ENCODE data around the gene CD27.
"Not testable (repeated sequence)": the region's sequence is repeated elsewhere in the genome, so short reads cannot be mapped to it uniquely, and the experiment has no call there.

Gene CD27

DNA sequence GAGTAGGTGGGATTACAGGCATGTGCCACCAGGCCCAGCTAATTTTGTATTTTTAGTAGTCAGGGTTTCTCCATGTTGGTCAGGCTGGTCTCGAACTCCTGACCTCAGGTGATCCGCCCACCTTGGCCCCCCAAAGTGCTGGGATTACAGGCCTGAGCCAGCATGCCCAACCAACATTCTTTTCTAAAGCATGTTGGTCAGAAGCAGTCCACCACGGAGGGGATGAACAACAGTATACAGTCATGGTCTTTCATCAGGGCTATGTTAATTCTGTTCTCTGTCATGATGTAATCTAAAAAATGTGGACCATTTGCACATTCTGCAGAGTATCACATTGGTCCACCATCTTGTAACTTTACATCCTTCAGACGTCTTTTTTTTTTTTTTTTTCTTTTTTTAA lies 44.7 kb downstream of the CD27 start:
- no peak for DNase-seq

DNA sequence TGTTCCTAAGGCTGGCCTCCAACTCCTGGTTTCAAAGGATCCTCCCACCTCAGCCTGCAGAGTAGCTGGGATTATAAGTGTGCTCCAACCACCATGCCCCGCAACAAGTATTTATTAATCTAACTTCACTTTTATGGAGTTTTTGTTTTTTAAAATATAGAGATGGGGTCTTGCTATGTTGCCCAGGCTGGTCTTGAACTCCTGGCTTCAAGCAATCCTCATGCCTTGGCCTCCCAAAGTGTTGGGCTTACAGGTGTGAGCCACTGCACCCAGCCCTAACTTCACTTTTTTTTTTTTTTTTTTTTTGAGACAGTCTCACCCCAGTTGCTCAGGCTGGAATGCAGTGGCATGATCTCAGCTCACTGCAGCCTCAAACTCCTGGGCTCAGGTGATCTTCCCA lies 45.9 kb downstream of the CD27 start:
- not testable (repeated sequence) for DNase-seq

DNA sequence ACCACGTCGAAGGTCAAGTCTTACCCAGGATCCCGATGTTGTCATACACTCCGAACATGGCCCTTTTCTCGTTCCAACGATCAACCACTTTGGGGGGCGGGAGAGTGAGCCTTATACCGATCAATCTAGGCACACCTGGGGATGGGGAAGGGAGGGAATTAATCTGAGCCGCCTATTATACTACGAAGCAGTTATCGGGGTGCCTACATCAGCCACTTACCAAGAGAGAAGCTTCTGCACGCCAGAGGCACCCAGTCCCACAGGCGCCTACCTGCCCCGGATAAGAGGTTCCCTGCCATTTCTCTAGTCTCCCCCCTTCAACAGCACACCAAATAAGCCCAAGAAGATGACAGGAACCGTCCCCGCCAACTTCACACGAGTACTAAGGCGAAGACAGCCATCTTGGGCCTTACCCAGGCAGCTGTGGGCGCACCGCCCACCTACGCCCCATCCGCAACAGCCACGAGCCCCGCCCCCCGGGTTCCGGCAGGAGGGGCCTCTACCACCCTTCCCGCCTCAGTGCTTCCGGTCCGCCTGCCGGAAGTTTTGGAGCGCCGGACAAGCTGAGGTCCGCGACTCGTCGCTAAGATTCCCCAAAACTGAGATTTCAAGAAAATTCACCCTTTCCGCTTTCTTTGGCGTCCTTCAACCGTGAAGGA lies 48.2 kb downstream of the CD27 start, which contains the start of gene MRPL51:
Gene MRPL51 (minus strand): TSS at position 425 of the 659 bp plus-strand sequence. CDS start 126 bp downstream, at position 299.
- peak; percentile 96 for DNase-seq

DNA sequence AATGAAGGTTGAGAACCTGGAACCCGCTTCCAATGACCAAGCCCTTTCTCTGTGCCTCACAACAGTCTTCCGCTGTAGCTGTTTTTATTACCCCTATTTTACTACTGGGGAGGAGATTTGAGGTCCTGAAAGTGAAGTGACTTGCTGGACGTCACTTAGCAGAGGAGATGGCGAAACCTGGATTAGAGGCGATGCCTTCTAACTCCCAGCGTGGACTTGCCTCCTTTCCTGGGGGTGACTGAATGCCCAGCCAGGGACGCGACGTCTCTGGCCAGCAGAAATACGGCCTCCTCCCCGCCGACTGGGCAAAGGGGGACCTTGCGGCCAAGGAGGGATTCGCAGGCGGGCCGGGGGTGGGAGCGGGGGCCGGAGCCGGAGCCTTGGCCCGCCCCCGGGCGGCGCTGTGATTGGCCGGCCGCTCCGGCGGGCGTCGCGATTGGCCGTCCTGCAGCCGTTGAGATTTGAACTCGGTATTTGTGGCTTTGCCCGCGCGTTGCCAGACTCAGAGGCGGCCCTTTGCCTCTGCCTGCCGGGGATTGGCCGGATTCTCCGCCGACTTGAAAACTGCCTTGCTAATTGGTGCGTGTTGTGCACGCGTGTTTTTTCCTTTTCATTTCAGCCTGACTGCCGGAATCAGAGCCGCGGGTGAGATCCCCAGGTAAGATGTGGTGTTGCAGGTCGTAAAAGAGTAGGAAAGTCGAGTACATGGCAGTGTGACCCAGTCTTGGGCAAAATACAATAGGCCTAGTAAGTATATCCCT lies 48.9 kb downstream of the CD27 start, which contains the start of gene NCAPD2:
Gene NCAPD2 (plus strand): TSS at position 606 of the 761 bp plus-strand sequence. CDS start 997 bp downstream, outside the sequence.
- peak; percentile 97 for DNase-seq

DNA sequence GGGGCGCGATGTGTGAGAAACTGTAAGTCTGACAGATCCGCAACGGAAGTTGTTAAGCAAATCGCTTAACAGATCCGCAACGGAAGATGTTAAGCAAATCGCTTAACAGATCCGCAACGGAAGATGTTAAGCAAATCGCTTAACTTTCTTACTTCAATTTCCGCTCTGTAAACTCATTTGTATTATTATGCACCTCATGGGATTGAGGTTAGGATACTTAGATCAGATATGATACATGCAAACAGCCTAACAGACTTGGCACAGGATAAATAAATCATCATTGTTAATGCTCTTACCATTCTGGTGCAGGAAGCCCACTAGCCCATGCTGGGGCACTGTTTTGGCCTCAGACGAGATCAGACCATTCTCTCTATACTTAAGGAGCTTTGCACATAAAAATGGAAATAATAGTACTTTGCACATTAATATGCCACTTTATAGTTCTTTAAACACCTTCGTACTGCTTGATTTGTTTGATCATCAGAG lies 49.5 kb downstream of the CD27 start:
- no peak for DNase-seq

DNA sequence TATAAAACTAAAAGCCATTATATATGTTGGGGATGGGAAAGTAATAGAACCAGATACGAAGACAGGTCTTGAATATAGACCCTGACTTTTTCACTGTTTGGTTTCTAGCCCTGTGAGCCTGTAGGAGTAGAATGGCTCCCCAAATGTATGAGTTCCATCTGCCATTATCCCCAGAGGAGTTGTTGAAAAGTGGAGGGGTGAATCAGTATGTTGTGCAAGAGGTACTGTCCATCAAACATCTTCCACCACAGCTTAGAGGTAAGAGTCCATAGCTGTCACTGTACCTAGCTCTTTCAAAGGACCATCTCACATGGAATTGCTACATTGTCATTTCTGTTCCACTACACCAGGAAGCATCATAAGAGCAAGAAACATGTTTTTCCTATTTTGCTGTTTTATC lies 50.2 kb downstream of the CD27 start:
- DNase-seq: no peak

DNA sequence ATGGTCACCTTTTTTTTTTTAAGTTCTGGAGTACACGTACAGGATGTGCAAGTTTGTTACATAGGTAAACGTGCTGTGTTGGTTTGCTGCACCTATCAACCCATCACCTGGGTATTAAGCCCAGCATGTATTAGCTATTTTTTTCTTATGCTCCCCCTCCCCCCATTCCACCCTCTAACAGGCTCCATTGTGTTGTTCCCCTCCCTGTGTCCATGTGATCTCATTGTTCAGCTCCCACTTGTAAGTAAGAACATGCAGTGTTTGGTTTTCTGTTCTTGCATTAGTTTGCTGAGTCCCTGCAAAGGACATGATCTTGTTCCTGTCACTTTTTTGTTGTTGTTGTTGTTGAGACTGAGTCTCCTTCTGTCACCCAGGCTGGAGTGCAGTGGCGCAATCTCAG lies 52.5 kb downstream of the CD27 start:
- DNase-seq: not testable (repeated sequence)

DNA sequence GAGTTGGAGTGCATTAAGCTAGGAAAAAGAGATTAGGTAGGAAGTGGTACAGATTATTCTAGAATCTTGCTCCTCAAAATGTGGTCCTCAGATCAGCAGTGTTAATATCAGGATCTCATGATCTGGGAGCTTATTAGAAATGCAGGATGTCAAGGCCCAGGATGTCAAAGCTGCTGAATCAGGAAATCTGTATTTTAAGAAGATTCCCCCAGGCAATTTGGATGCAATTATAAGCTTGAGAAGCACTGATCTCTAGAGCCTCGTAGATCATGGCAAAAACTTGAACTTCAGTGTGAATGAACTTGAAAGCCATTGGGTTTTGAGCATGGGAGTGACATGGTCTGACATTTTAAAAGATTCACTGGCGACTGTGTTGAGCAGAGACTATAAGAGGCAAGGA lies 55.7 kb downstream of the CD27 start:
- no peak for DNase-seq
